ENCODE data around the gene CYP11A1. TPM values are rescaled to one million over a fixed set of nuclear protein-coding genes. Genes with fewer than 3 reads are reported as not detected.

The CYP11A1 gene
- total and polyA plus RNA-seq, 10 of the 15 experiments (the other 5 are each of a cell fraction or from before 2014, with no cell fraction given): 0.11 to 1.2 (median 0.23) TPM; not detected in 5

DNA sequence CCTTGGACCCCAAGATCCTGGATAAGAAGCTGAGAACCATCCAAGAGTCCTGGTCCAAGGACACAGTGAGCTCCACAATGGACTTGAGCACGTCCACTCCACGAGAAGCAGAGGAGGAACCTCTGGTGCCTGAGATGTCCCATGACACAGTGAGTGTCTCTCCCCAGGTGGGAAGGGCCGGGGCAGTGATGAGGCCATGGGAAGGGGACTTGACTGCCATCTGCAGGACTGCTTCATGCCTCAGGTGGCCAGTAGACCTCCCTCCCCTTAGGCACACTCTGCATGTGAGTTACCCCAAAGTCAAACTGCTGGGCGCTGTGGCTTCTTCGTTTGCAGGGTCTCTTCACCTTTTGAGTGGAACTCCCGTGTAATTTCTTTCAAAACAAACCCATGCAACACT lies 71.6 kb downstream of the CYP11A1 start (continued):
- TF ChIP-seq, protein P1, sequence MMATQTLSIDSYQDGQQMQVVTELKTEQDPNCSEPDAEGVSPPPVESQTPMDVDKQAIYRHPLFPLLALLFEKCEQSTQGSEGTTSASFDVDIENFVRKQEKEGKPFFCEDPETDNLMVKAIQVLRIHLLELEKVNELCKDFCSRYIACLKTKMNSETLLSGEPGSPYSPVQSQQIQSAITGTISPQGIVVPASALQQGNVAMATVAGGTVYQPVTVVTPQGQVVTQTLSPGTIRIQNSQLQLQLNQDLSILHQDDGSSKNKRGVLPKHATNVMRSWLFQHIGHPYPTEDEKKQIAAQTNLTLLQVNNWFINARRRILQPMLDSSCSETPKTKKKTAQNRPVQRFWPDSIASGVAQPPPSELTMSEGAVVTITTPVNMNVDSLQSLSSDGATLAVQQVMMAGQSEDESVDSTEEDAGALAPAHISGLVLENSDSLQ (IDR thresholded peaks at IDR 0.05): no peak

- FAIRE-seq: no peak
- intact Hi-C loops (cut with micrococcal nuclease; ENCODE audit: unreplicated experiment) (no loop called here), in situ Hi-C loops (cut with MboI) (no loop called here)
- Histone ChIP-seq H3K4me2 (ENCODE audit: control insufficient read depth, insufficient read depth) (no peak overlapping the region), H3K36me3 (ENCODE audit: control insufficient read depth in 2 of 2, insufficient read depth in 2 of 2, low read length in 1 of 2) (no peaks in the 10 kb centered on the region), H3K9me3 (replicated peaks; ENCODE audit: control insufficient read depth, insufficient read depth, low read length) (no peaks in the 10 kb centered on the region), H4K20me1 (ENCODE audit: control insufficient read depth, insufficient read depth) (no peaks in the 10 kb centered on the region), H3K9ac (ENCODE audit: control insufficient read depth, insufficient read depth, low read length) (no peak overlapping the region), H2AFZ (ENCODE audit: control insufficient read depth, low read depth, low read length) (no peak overlapping the region), H3K27me3 (replicated peaks in 1 of 2; ENCODE audit: control insufficient read depth in 2 of 2, insufficient read depth in 2 of 2, low read length in 1 of 2) (peaks cover 0 to under 1% of the 10 kb centered on the region in 2 experiments; a peak in 2 of 4 replicates), H3K4me1 (ENCODE audit: control insufficient read depth, insufficient read depth, low read length) (peaks cover 7% of the 10 kb centered on the region), H3K27ac (ENCODE audit: control insufficient read depth, insufficient read depth) (no peak overlapping the region), H3K79me2 (ENCODE audit: control insufficient read depth, insufficient read depth, low read length) (no peaks in the 10 kb centered on the region), H3K4me3 (no peak overlapping the region)
- ChIA-PET CTCF (no interaction called here), SMC1A (ENCODE audit: uncharacterized antibody, unreplicated experiment) (interaction anchor here (0.9 kb wide), 1 partner anchor 95 kb away, joined by 3 read pairs; no protein-coding TSS in a partner anchor), RAD21 (ENCODE audit: unreplicated experiment) (no interaction called here), POLR2A (no interaction called here)
- TF ChIP-seq POU2F2 (IDR thresholded peaks at IDR 0.05; ENCODE audit: borderline replicate concordance, low read depth, low read length) (no peak), HDAC6 (IDR thresholded peaks at IDR 0.05; ENCODE audit: unreplicated experiment) (no peak), NFIC (IDR thresholded peaks at IDR 0.05; ENCODE audit: low read depth, low read length) (no peak), TARDBP (IDR thresholded peaks at IDR 0.05; ENCODE audit: borderline replicate concordance) (no peak), TCF7 (IDR thresholded peaks at IDR 0.05; ENCODE audit: borderline replicate concordance) (no peak), POLR2A (IDR thresholded peaks at IDR 0.05; ENCODE audit: low read depth, low read length) (no peak), RCOR1 (conservative IDR thresholded peaks at IDR 0.05; ENCODE audit: low read depth, low read length) (no peak)
- TF ChIP-seq, protein P2, sequence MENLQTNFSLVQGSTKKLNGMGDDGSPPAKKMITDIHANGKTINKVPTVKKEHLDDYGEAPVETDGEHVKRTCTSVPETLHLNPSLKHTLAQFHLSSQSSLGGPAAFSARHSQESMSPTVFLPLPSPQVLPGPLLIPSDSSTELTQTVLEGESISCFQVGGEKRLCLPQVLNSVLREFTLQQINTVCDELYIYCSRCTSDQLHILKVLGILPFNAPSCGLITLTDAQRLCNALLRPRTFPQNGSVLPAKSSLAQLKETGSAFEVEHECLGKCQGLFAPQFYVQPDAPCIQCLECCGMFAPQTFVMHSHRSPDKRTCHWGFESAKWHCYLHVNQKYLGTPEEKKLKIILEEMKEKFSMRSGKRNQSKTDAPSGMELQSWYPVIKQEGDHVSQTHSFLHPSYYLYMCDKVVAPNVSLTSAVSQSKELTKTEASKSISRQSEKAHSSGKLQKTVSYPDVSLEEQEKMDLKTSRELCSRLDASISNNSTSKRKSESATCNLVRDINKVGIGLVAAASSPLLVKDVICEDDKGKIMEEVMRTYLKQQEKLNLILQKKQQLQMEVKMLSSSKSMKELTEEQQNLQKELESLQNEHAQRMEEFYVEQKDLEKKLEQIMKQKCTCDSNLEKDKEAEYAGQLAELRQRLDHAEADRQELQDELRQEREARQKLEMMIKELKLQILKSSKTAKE (IDR thresholded peaks at IDR 0.05; ENCODE audit: low read depth, poor library complexity, severe bottlenecking): no peak
- TF ChIP-seq, protein P3, sequence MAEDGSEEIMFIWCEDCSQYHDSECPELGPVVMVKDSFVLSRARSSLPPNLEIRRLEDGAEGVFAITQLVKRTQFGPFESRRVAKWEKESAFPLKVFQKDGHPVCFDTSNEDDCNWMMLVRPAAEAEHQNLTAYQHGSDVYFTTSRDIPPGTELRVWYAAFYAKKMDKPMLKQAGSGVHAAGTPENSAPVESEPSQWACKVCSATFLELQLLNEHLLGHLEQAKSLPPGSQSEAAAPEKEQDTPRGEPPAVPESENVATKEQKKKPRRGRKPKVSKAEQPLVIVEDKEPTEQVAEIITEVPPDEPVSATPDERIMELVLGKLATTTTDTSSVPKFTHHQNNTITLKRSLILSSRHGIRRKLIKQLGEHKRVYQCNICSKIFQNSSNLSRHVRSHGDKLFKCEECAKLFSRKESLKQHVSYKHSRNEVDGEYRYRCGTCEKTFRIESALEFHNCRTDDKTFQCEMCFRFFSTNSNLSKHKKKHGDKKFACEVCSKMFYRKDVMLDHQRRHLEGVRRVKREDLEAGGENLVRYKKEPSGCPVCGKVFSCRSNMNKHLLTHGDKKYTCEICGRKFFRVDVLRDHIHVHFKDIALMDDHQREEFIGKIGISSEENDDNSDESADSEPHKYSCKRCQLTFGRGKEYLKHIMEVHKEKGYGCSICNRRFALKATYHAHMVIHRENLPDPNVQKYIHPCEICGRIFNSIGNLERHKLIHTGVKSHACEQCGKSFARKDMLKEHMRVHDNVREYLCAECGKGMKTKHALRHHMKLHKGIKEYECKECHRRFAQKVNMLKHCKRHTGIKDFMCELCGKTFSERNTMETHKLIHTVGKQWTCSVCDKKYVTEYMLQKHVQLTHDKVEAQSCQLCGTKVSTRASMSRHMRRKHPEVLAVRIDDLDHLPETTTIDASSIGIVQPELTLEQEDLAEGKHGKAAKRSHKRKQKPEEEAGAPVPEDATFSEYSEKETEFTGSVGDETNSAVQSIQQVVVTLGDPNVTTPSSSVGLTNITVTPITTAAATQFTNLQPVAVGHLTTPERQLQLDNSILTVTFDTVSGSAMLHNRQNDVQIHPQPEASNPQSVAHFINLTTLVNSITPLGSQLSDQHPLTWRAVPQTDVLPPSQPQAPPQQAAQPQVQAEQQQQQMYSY (CRISPR knock-in tag; IDR thresholded peaks at IDR 0.05): no peak
- no peak for ATAC-seq
- 56% methylated on average over 1 of the region's 1 CpG for WGBS (ENCODE audit: insufficient coverage, insufficient replicate concordance, low lambda C conversion rate, missing lambda C conversion rate)
- BruUV-seq (replicated peaks): no TSS peak
- no peak for DNase-seq (ENCODE audit: low read depth, low spot score)
Observed at GRCh38 chr15:74294010-74294409, 73.4 kb downstream of the CYP11A1 start.
